Measurements from ENCODE around the gene NAT16.
"Not testable (repeated sequence)": the region's sequence is repeated elsewhere in the genome, so short reads cannot be mapped to it uniquely, and the experiment has no call there.

The NAT16 gene

DNA sequence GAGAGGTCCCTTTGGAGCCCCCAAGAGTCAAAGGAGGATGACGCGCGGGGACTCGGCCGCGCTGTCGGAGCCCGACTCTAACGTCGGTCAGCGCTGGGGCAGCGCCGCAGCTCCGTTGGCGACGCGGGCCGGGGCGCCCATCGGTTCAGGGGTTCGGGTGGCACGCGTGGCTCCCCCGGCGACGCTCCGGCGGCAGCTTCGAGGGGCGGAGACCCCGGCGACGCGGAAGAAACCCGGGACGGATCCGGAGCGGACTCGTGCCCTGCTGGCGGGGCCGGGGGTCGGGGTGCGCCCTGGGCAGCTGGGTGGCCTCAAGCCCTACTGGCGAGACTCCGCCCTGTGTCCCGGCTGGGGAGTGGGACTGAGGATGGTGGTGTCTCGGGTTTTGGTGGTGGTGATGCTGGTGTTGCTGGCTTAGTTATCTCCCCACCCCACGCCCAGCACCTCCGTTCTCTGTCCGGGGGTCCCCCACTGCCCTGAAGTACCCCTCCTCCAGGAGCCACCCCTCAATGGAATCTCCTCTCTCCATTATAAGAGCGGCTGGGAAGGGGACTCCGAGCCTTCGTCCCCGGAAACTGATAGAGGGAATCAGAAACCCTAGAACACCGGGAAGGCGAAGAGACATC, at the start of gene NAT16:
Gene NAT16, minus strand, starts transcription at position 164 of the 626 bp plus-strand sequence. CDS start 5,486 bp downstream, outside the sequence.
- DNase-seq = no peak

DNA sequence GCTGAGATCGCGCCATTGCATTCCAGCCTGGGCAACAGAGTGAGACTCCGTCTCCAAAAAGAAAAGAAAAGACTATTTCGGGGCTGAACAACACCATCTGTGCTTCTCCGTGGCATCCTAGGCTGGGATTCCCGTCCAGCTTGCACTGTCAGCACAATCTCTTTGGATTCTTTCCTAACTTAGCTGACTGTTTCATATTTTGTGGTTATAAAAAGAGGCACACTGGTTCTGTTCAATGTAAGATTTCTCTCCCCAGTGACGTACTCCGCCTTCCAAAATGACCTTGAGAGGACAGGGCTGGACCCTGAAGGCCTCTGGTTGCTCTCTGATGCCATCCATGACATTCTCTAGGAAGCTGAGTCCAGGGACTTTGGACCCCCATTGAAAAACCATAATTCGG, 46.6 kb upstream of the NAT16 start:
- peak in 13 of 58 donors; percentile 6 to 53 (median 14) for DNase-seq

DNA sequence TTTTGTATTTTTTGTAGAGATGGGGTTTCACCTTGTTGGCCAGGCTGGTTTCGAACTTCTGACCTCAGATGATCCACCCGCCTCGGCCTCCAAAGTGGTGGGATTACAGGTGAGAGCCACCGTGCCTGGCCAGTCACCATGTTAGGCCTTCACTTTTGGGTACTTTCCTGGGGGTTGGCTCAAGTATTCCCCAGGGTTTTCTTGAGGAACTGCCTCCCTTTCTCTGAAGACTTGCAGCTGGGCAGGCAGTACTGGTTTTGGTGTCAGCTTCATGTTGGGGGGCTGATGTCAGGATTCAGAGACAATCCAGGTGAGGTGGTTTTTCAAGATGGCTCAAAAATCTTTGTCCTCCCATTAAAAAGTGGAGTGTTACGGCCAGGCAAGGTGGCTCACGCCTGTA, 45.6 kb upstream of the NAT16 start:
- no peak for DNase-seq

DNA sequence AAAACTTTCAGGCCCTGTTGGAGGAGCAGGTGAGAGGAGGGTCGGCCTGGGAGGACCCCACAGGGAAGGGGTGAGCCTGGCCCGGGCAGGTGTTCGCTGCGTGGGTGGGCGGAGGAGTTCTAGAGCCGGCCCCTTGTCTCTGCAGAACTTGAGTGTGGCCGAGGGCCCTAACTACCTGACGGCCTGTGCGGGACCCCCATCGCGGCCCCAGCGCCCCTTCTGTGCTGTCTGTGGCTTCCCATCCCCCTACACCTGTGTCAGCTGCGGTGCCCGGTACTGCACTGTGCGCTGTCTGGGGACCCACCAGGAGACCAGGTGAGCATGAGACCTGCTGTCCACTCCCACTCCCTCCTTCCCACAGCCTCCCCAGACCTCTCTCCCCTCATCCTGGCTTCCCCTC, 43.4 kb upstream of the NAT16 start:
- DNase-seq = no peak

DNA sequence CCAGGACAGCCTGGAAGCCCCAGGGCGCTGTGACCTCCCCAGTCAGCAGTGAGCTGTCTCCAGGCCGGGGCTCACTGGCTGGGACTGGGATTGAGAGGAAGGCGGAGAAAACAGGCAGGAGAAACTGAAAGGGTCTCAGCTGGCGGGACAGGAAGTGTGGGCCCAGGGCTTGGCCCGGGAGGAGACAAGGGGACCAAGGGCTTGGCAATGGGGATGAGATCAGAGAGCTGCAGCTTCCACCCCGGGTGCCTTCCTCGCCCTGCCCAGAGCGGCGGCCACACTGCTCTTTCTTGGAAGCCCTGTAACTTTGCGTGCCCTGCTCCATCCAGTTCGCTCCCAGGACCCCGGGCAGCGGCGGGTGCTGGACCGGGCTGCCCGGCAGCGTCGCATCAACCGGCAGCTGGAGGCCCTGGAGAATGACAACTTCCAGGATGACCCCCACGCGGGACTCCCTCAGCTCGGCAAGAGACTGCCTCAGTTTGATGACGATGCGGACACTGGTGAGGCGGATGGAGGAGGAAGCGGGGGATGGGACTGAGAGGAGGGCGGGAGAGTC, 42.3 kb upstream of the NAT16 start:
- no peak for DNase-seq

DNA sequence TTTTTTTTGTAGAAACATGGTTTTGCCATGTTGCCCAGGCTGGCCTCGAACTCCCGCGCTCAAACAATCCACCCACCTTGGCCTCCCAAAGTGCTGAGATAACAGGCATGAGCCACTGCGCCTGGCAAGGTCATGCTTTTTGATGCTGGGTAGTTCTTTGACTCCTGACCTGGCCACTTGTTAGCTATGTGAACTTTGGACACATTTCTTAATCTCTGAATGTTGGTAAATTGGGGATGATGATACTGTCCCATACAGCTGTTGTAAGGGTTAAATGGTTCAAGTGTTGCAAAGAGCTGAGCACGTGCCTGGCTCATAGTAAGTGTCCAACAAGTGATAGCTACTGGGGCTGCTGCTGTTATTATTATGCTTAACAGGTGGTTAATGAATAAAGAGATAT, 40.2 kb upstream of the NAT16 start:
- no peak for DNase-seq

DNA sequence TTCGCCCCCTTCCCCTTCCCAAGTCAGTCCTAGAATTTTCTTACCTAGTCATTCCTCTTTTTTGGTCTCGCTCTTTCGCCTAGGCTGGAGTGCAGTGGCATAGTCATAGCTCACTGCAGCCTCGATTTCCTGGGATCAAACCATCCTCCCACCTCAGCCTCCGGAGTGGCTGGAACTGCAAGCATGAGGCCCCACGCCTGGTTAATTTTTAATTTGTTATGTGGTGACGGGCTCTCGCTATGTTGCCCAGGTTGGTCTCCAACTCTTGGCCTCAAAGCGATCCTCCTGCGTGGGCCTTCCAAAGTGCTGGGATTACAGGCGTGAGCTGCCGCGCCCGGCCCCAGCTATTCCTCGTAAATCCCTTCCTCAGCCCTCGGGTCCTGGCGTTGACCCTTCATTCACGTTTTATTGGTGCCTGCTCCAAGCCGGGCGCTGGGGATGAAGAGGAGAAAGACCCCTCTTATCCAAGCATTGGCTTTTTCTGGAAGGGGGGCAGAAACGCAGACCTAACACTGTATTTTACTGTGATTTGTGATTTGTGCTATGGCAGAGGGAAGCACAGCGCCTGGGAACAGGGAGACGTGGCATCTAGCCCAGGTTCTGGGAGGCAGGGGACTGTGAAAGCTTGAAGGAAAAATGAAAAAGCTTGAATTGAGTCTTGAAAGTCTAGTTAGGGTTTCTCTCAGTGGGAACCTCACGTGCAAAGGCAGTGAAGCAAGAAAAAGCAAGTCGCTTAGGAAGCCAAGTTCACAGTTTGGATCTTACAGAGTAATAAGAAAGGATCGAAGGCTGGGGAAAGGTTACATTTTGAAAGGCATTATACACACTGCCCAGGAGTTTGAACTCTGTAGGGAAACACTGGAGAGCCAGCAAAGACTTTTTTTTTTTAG, 38.4 kb upstream of the NAT16 start:
- peak in 1 of 58 donors; percentile 5 for DNase-seq

DNA sequence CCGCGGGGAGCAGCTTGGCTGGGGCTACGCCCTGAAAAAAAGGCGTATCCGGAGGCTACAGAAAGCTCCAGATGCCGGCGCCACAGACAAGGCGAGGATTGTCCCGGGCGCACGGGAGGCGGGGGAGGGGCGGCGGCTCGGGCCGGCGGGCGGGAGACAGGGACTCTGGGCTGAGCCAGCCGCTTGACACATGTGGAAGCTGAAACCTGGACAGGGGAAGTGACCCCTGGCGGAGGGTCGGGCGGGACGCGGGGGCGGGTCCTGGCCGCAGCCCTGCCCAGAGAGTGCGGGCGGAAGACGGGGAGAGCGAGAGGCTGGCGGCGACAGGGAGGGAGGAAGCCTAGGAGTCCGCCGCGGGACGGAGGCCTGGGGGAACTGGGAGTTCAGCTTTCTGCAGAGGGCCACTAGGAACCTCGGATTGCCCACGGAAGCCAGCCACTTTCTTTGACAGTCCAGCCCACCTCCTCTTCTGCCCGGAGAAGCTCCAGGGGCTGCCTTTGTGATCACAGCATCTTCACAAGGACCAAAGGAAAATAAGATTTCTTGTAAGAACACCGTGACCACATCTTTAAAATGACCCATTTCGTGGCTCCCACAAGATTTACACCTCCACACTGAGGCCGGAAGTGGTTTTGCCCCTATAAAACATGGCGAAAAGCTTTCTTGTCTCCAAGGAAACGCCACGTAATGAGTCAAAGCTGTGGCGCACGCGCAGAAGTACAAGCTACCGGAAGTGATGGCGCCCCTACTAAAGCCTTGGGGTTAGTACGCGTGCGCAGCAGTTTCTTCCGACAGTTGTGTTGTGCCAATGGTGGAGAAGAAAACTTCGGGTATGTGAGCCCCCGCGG, 37.5 kb upstream of the NAT16 start, which contains the start of the genes PLOD3 and ZNHIT1:
Gene PLOD3, minus strand, starts transcription at position 194 of the 848 bp plus-strand sequence. CDS start 307 bp downstream, outside the sequence.
Gene ZNHIT1, plus strand, starts transcription at position 778 of the 848 bp plus-strand sequence. Its CDS starts 31 bp downstream, at position 809.
- DNase-seq = peak; percentile 47 to 97 (median 90)

DNA sequence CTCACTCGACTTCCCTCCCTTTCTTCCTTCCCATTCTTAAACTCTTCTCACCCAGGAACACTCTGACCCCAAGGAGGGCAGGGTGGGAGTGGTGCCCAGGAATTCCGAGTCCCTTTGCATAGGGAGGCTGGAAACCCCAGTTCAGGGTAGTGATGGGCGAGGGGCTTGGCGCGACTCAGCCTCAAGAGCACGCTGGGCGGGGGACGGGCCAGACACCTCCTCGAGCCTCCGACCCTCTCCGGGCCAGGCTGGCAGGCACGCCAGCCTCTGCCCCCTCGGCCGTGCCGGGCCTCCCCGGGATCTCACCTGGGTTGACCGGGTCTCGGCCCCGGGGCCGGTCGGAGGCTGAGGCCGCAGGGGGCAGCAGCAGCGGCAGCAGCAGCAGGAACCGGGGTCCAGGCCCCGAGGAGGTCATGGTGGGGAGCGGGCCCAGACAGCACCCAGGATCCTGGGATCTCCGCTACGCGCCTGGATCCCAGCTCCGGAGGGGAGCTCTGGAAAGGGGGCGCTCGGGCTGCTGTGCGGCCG, 36.8 kb upstream of the NAT16 start:
- DNase-seq = peak in 6 of 58 donors; percentile 9 to 52 (median 44)

DNA sequence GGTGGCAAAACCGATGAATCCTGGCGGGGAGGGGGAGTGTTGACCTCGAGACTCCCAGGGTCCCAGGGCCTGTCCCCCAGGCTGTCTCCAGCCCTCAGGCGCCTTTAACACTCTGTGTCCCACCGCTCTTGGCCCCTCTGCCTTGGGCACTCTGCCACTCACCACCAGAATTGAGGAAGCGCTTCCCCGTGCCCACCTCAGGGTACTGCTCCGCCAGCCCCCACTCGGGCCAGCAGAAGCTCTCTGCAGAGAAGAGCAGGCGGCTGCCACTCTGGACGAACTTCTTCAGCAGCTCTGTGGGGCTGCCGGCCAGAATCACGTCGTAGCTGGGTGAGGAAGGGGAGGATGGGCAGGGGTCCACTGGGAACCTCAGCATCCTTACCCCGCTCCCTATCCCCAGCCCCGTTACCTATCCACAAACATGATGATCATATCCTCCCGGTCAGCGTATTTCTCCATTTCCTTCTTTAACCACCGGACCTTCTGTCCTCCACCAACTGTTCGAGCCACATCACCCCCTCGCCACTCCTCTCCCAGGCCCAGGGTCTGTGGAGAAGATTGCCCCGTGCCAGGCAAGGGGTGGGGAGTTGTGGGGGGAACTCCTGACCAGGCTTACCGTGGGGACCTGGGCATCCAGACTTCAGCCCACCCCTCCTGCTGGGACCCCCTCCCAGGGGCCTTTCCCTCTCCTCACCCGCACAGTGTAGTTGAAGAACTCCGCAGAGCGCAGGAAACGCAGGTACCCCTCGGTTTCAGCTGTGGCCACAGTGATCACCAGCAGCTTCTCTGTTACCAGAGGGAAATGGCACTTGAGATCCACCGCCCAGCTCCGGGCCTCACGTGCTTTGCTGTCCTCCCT, 36.1 kb upstream of the NAT16 start:
- peak in 6 of 58 donors; percentile 8 to 50 (median 31) for DNase-seq

DNA sequence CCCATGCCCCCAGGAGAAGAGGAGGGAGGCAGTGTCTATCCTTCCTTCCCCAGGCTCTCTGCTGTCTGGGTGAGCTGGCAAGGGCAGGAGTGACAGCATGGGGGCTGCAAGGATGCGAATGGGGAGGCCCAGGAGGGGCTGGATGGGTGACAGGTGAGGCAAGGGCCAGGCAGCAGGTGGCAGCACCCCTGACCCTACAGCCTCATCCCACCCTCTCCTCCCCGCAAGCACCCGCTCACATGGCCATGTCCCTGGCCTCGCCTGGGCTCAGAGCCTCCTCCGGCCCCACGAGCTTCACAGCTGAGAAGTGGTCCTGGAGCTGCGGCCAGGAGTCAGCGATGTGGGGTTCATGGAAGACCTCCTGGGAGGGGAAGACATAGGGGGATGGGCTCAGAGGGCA, 31.9 kb upstream of the NAT16 start:
- DNase-seq = no peak

DNA sequence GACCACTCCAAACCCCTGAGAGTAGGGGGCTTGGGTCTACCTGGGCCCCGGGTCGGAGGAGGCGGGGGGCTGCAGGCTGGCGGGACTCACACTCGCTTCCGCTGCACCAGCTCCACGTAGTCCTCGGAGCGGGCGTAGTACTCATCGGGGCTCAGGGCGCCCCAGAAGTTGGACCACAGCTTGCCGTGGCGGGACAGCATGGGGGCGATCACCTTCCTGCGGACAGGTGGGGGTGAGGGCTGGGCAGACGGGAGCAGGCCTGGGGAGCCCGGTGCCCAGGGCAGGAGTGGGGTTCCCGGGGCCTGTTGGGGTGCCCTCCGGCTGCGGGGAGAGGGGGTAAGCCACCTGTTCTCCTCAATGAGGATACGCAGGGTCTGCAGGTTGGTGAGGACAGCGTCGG, 31.4 kb upstream of the NAT16 start:
- no peak for DNase-seq

DNA sequence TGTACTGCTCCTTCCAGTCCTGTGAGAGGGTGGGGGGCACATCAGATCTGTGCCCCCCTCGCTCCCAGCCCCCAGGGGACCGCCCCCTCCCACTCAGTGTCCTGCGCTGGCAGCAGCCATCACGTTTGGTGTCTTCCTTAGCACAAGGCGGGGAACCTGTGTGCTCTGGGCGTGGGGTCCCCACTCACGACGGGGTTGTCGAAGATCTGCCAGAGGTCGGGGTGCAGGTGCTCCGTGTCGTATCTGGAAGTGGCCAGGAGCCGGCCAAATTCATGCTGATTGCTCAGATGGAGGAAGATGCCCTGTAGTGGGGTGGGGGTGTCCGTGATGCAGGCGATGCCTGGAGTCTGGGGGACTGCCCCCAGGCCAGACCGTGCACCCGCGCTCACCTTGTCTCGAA, 30.1 kb upstream of the NAT16 start:
- DNase-seq = no peak

DNA sequence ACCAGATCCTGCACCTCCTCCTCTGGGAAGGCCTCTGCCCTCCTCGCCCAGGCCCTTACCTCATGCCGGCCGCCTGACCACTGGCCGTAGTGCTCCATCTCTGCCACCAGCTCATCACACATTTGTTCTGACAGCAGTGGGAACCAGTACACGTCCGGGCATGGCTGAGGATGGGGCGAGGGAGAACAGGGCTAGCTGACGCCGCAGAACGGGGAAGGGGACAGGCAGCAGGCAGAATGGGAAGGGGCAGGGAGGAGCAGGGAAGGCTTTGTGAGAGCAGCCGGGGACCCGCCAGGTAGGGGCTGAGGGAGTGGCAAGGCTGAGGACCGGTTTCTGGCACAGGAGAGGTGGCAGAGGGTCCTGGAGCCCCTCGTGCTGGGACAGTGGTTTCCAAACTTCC, 28.7 kb upstream of the NAT16 start:
- no peak for DNase-seq

DNA sequence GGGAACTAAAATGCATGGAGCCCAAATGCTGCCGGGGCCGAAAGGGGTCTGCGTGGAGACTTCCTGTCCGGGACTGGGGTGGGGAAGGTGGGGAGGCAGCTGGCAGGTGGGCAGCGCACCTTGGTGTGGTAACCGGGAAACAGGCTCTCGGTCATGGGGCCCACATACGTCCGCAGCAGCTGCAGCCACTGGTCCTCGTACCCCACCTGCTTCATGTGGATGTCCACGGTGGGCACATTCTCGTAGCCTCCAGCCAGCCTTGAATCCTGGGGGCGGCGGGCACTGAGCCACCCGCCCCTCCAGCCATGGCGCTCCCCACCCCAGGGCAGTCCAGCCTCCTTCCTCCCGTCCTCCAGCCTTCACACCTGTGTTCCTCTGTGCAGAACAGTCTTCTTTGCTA, 27.4 kb upstream of the NAT16 start:
- DNase-seq = no peak

DNA sequence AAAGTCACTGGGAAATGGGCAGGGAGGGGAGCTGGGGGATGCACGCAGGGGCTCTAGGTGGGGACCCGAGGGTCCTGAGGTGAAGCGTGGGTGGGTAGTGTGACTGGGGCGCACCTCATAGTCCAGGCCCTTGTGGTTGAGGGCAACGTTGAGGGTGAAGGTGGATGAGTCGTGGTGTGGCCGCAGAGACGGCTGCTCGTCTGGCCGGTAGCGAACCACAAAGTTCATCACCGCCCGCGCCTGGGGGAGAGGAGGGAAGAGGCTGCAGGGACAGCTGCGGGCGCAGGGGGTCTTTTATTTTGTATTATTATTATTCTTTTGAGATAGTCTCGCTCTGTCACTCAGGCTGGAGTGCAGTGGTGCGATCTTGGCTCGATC, 26.6 kb upstream of the NAT16 start:
- no peak for DNase-seq

DNA sequence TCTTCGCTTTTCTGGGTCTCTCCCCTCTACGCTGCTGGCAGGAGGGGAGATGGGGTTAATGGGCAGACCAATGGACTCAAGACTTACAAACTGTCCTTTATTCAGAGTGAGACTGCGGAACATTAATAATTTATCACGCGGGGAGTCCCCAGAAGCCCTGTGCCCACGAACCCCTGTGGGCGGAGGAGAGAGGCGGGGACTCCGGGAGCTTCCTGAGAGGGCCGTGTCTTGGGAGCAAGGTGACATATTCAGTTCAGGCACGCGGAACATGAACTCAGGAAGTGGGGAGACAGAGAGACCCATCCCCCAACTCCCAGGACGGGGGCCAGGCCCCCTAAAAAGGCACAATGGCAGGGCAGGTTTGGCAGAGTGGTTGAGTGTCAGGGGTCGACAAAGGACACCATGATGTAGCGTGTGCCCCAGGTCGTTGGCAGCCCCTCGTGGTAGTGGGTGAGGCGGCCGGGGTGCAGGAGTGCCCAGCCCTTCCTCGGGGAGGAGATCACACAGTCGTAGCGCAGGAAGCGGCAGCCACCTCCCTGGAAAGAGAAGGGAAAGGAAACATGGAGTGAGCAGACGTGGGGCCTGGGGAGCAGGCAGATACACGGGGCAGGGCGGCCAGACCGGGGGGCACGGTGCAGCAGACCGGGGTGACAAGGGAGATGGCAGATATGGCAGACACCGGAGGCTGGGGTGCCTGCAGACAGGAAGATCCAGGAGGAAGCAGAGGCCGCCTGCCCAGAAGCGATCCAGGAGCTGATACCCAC, 26.0 kb upstream of the NAT16 start:
- no peak for DNase-seq

DNA sequence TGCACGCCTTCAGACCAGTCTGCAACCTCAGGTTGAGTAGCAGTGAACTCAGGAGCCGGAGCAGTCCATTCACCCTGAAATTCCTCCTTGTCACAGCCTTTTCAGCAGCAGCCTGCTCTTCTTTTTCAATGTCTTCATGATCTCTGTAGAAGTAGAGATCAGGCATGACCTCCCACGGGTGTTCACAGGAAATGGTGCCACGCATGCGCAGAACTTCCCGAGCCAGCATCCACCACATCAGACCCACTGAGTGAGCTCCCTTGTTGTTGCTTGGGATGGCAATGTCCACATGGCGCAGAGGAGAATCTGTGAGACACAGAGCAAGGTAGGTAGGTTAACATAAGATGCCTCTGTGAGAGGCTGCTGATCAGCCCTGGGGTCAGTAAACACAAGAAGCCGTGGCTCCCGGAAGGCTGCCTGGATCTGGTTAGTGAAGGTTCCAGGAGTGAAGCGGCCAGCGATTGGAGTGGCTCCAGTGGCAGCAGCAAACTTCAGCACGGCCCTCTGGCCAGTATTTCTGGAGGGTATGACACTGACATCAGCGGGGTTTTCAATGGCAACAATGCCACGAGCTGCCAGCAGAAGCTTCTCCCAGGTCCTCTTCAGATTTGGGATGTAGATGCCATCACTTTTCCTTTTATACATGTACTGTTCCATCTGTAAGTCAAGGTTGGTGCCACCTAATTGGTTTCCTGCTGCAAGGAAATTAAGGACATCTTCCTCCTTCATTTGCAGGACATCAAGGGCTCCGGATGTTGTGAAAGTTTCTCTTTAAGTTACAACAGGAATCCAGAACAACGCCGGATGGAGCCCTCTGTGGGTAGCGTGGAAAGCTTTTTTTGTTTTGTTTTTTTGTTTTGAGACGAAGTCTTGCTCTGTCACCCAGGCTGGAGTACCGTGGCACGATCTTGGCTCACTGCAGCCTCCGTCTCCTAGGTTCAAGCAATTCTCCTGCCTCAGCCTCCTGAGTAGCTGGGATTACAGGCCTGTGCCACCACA, 23.9 kb upstream of the NAT16 start:
- not testable (repeated sequence) for DNase-seq
